Neural crest cell (in vitro differentiated cells): ENCODE results near the gene ALDH3A2. TPM values are rescaled to one million over a fixed set of nuclear protein-coding genes. Genes with fewer than 3 reads are reported as not detected.

Source experiments
- DNase-seq: peaks from one replicate; pipeline ENCODE4 v3.0.0; 2021; ENCODE audit warnings: low read depth, mixed read lengths, low spot score
- H3K27ac Mint-ChIP-seq: one replicate; pipeline ENCODE4 v1.8.0; 2021; ENCODE audit warnings: mild to moderate bottlenecking, mixed read lengths; ENCODE audit not compliant: unreplicated experiment
- H3K27me3 Mint-ChIP-seq: 2 replicates; pipeline ENCODE4 v1.8.0; 2021; ENCODE audit warnings: low read depth, mild to moderate bottlenecking, mixed read lengths
- H3K36me3 Mint-ChIP-seq: 2 replicates; pipeline ENCODE4 v1.8.0; 2021; ENCODE audit warnings: low read depth, mild to moderate bottlenecking, mixed read lengths
- H3K4me1 Mint-ChIP-seq: 2 replicates; pipeline ENCODE4 v1.8.0; 2021; ENCODE audit warnings: mixed read lengths
- H3K4me3 Mint-ChIP-seq: one replicate; pipeline ENCODE4 v1.8.0; 2021; ENCODE audit warnings: mild to moderate bottlenecking, mixed read lengths
- H3K9me3 Mint-ChIP-seq: 2 replicates; pipeline ENCODE4 v1.8.0; 2021; ENCODE audit warnings: mixed read lengths
- total RNA-seq: library from RNA; stranded (reverse); gene quantifications from 2 replicates; pipeline ENCODE4 v1.2.1, GENCODE V29; 2021
- TF ChIP-seq, protein P1 (sequence below): fragments of 200-600 bp; sonication (generic); conservative IDR thresholded peaks from 2 replicates; pipeline ENCODE4 v1.5.0; 2021; ENCODE audit warnings: antibody characterized with exemption, mild to moderate bottlenecking

The ALDH3A2 gene
- total RNA-seq, 1 donor from 2014 or later, result 53.4 TPM

DNA sequence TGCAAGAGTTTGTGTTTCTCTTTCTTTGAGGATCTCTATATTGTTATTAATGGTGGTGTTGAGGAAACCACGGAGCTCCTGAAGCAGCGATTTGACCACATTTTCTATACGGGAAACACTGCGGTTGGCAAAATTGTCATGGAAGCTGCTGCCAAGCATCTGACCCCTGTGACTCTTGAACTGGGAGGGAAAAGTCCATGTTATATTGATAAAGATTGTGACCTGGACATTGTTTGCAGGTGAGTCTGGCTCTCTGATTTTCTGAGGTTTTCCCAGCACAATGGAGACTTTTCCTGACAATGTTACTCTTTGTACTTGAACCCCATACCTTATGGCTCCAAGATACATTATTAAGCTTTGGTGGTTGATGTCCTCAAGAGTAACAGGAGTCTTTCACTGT, 7.8 kb downstream of the ALDH3A2 start:
- peaks cover 44% of the 10 kb centered on the region for H3K36me3 Mint-ChIP-seq
- no peak overlapping the region for H3K4me3 Mint-ChIP-seq
- H3K4me1 Mint-ChIP-seq, result no peaks in the 10 kb centered on the region
- TF ChIP-seq, protein P1, sequence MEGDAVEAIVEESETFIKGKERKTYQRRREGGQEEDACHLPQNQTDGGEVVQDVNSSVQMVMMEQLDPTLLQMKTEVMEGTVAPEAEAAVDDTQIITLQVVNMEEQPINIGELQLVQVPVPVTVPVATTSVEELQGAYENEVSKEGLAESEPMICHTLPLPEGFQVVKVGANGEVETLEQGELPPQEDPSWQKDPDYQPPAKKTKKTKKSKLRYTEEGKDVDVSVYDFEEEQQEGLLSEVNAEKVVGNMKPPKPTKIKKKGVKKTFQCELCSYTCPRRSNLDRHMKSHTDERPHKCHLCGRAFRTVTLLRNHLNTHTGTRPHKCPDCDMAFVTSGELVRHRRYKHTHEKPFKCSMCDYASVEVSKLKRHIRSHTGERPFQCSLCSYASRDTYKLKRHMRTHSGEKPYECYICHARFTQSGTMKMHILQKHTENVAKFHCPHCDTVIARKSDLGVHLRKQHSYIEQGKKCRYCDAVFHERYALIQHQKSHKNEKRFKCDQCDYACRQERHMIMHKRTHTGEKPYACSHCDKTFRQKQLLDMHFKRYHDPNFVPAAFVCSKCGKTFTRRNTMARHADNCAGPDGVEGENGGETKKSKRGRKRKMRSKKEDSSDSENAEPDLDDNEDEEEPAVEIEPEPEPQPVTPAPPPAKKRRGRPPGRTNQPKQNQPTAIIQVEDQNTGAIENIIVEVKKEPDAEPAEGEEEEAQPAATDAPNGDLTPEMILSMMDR, result no peak
- H3K27ac Mint-ChIP-seq, result no peak overlapping the region
- H3K9me3 Mint-ChIP-seq, result no peaks in the 10 kb centered on the region
- H3K27me3 Mint-ChIP-seq, result no peaks in the 10 kb centered on the region
- DNase-seq, result no peak

DNA sequence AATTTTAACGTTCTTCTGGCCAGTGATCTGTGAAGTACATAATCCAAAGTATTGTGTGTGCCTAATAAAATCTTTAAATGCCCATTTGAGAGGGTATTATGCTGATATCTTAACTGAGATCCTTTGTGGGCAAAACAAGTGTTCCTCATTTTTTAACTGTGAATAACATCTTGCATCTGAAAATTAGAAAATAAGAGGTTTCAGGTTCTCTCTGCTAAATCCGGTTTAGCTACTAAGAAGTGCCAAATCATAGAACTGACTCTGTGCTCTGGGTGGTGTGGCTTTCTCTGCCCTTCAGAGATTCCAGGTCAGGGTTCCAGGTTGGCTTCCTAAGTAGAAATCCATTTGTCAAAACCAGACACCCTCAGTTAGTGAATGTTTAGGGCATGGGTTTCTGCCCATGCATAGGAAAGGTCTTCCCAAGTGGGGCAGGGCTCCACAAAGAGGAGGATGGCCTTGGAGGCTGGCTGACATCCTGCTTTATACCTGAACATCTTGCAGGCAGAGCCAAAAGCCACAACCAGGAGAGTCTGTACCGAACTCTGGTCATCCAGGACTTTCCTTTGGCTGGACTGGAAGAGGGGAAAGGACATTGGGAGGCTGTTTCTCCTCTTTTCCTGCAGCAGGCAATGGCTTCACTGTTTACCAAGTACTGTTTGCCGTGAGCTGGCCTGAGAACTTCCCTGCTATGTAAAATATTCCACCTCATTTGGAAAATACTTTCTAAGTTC, 8.5 kb downstream of the ALDH3A2 start:
- no peak overlapping the region for H3K27ac Mint-ChIP-seq
- H3K4me1 Mint-ChIP-seq, result no peaks in the 10 kb centered on the region
- TF ChIP-seq, protein P1, result no peak
- H3K4me3 Mint-ChIP-seq, result no peak overlapping the region
- DNase-seq, result no peak
- peaks cover 44% of the 10 kb centered on the region for H3K36me3 Mint-ChIP-seq
- no peaks in the 10 kb centered on the region for H3K27me3 Mint-ChIP-seq
- H3K9me3 Mint-ChIP-seq, result no peaks in the 10 kb centered on the region

DNA sequence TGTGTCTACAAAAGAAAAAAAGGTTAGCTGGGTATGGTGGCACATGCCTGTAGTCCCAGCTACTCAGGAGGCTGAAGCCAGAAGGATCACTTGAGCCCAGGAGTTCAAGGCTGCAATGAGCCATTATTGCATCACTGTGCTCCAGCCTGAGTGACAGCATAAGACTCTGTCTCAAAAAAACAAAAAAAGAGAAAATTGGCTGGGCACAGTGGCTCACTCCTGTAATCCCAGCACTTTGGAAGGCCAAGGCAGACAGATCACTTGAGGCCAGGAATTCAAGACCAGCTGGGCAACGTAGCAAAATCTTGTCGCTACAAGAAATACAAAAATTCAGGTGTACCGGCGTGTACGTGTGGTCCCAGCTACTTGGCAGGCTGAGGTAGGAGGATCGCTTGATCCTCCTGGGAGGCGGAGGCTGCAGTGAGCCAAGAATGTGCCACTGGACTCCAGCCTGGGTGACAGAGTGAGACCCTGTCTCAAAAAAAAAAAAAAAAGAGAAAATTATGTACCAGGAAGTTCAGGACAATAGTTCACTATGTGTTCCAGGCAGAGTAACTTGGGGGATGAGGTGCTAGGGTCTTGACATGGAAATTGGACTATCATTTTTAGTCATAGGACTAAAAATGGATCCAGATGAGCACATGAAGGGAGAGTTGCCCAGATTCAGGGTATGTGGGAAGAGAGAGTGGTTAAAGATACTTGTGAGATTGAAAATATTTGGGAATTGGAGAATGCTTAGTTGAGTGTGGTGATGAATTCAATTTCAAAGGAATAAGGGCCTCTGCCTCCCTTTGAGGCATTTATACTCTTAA, 11.0 kb downstream of the ALDH3A2 start:
- no peak overlapping the region for H3K27ac Mint-ChIP-seq
- no peaks in the 10 kb centered on the region for H3K27me3 Mint-ChIP-seq
- H3K4me3 Mint-ChIP-seq, result no peak overlapping the region
- H3K4me1 Mint-ChIP-seq, result no peaks in the 10 kb centered on the region
- peaks cover 43% of the 10 kb centered on the region for H3K36me3 Mint-ChIP-seq
- TF ChIP-seq, protein P1, result no peak
- H3K9me3 Mint-ChIP-seq, result no peaks in the 10 kb centered on the region
- no peak for DNase-seq

DNA sequence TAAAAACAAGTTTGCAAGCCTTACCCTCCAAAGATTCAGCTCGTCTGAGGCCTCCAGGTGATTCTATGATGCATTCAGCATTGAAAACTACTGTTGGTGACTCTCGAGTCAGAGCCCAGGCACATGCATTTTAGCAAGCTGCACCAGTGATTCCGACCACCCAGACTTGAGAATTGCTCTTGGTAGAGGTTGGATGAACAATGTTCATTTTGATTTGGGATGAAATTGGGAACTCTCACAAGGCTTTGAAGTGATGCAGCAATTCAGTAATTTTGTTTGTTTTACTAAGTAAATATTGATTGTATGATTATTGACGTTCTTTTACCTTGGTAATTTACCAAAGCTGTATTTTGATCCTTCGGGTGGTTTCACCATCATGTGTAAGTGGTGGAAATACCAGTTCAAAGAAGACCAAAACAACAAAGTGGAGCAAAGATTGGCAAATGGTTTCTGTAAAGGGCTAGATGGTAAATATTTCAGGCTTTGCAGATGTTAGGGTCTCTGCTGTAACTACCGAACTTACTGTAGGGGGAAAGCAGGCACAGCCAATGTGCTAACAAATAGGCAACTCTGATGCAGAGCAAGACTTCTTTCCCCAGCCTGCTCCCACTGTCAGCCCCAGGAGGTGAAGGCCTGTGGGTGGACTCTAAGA, 11.8 kb downstream of the ALDH3A2 start:
- no peak for DNase-seq
- Mint-ChIP-seq H3K9me3 (no peaks in the 10 kb centered on the region), H3K27me3 (no peaks in the 10 kb centered on the region), H3K36me3 (peaks cover 39% of the 10 kb centered on the region), H3K4me1 (no peaks in the 10 kb centered on the region), H3K27ac (no peak overlapping the region), H3K4me3 (no peak overlapping the region)
- TF ChIP-seq, protein P1, result no peak

DNA sequence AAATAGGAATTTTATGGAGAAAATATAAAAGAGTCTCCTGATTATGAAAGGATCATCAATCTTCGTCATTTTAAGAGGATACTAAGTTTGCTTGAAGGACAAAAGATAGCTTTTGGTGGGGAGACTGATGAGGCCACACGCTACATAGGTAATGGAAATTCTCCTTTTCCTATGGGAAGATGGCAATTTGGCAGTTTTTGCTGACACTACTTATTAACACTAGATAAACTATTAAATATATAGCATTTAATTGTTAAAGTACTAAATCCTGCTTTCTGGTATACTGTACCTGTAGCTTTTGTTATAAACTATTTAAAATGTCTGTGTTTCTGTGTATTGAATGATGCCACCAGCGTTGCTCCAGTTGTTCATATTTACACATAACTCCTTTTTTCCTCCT, 12.6 kb downstream of the ALDH3A2 start:
- TF ChIP-seq, protein P1, result no peak
- no peak overlapping the region for H3K4me3 Mint-ChIP-seq
- no peaks in the 10 kb centered on the region for H3K27me3 Mint-ChIP-seq
- H3K36me3 Mint-ChIP-seq, result peaks cover 36% of the 10 kb centered on the region
- no peaks in the 10 kb centered on the region for H3K9me3 Mint-ChIP-seq
- no peak overlapping the region for H3K27ac Mint-ChIP-seq
- no peaks in the 10 kb centered on the region for H3K4me1 Mint-ChIP-seq
- no peak for DNase-seq
